ENCODE measurements around the gene CHCHD6. TPM values are rescaled to one million over a fixed set of nuclear protein-coding genes. Genes with fewer than 3 reads are reported as not detected.

Gene CHCHD6
- total RNA-seq, 4 donors from 2014 or later, result 13.4 to 22.0 (median 16.1) TPM

DNA sequence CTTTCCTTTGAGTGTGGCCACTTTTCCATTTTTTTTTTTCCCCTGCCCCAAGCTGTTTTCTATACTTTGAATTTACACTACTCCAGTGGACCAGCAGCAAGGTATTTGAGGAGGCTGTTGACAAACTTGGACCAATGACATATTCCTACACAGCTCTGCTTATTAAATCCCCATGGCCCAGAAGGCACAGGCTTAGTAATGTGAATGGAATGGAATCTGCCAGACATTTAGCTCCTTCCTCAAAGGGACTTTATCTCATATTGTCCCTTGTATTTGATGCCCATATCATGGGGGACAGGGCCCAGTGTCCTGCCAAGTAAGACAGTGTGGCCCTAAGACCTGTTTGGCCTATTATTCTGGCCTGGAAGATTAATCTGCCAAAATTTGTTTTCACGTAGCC, 107.5 kb downstream of the CHCHD6 start:
- H3K4me3 ChIP-seq, result no peak overlapping the region
- H3K9me3 ChIP-seq, result no peaks in the 10 kb centered on the region
- peaks cover 3% of the 10 kb centered on the region for H3K4me1 ChIP-seq
- H3K27me3 ChIP-seq, result no peaks in the 10 kb centered on the region
- 88% methylated on average over 1 of the region's 1 CpG for WGBS
- TF ChIP-seq POLR2A (IDR thresholded peaks at IDR 0.05), result no peak
- TF ChIP-seq EP300 (IDR thresholded peaks at IDR 0.05), result no peak
- no peak for TF ChIP-seq POLR2AphosphoS5 (IDR thresholded peaks at IDR 0.05)
- TF ChIP-seq, protein P1, sequence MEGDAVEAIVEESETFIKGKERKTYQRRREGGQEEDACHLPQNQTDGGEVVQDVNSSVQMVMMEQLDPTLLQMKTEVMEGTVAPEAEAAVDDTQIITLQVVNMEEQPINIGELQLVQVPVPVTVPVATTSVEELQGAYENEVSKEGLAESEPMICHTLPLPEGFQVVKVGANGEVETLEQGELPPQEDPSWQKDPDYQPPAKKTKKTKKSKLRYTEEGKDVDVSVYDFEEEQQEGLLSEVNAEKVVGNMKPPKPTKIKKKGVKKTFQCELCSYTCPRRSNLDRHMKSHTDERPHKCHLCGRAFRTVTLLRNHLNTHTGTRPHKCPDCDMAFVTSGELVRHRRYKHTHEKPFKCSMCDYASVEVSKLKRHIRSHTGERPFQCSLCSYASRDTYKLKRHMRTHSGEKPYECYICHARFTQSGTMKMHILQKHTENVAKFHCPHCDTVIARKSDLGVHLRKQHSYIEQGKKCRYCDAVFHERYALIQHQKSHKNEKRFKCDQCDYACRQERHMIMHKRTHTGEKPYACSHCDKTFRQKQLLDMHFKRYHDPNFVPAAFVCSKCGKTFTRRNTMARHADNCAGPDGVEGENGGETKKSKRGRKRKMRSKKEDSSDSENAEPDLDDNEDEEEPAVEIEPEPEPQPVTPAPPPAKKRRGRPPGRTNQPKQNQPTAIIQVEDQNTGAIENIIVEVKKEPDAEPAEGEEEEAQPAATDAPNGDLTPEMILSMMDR (IDR thresholded peaks at IDR 0.05), result no peak
- DNase-seq (ENCODE audit: low spot score in 2 of 2), result no peak
- H3K27ac ChIP-seq, result no peak overlapping the region
- no peaks in the 10 kb centered on the region for H3K36me3 ChIP-seq

DNA sequence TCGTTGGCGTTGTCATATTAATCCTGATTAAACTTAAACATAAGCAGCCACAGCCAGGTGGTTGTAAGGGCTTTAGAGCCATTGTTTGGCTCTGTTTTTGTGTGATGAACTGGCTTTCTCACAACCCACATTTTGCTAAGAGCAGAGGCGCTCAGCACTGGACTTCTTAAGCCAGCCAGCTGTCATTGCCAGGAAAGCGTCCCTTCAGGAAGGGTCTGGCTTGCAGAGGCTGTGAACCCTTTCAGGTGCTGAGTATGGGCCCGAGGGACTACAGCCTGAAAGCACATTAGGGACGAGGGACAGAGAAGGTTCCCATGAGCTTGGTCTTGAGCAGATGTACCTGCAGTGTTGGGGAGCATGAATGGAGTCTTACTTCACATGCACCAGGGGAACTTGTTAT, 112.3 kb downstream of the CHCHD6 start:
- no peaks in the 10 kb centered on the region for H3K36me3 ChIP-seq
- TF ChIP-seq EP300 (IDR thresholded peaks at IDR 0.05), result no peak
- 97% methylated on average over 6 of the region's 6 CpGs for WGBS
- no peaks in the 10 kb centered on the region for H3K27me3 ChIP-seq
- no peak overlapping the region for H3K4me3 ChIP-seq
- H3K27ac ChIP-seq, result no peak overlapping the region
- H3K4me1 ChIP-seq, result peaks cover 11% of the 10 kb centered on the region
- no peaks in the 10 kb centered on the region for H3K9me3 ChIP-seq
- no peak for DNase-seq (ENCODE audit: low spot score in 2 of 2)

DNA sequence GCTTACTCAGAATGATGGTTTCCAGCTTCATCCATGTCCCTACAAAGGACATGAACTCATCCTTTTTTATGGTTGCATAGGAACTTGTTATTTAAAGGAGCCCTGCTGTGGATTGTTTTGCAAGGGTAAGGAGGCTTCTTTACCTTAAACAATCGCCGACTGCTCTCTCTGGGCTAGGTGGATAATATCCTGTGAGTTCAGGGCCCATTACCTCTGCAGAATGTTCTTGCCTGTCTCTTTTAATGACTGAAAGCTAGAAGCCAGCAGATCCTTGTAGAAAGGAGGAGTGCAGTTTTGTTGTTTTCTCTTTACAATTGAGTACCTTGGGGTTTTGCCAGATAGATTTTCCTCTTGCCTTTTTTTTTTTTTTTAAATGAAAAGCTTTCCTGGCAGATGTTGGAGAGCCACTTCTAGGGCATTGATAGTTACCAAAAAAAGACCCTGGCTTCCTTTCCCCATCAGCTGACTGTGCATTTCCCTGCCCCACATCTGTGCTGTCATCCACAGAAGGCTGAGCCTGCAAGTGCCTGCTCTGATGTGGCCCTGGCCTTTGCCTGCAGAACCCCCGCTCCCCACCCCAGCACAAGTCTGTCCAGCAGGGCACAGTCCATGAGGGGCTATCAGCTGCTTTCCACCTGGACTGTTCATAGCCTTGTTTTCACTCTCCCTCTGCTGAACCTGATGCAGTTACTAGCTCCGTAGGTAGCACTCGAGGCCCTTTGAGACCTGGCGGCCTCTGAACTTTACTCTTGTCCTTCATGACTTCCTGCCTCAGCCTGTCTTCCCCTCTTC, 113.1 kb downstream of the CHCHD6 start:
- H3K4me3 ChIP-seq, result no peak overlapping the region
- H3K27ac ChIP-seq, result no peak overlapping the region
- no peaks in the 10 kb centered on the region for H3K36me3 ChIP-seq
- no peaks in the 10 kb centered on the region for H3K27me3 ChIP-seq
- H3K4me1 ChIP-seq, result peaks cover 11% of the 10 kb centered on the region
- H3K9me3 ChIP-seq, result no peaks in the 10 kb centered on the region
- WGBS, result 71% methylated on average over 6 of the region's 6 CpGs
- DNase-seq (ENCODE audit: low spot score in 2 of 2), result no peak
- no peak for TF ChIP-seq POLR2AphosphoS5 (IDR thresholded peaks at IDR 0.05)
- no peak for TF ChIP-seq EP300 (IDR thresholded peaks at IDR 0.05)
- no peak for TF ChIP-seq POLR2A (IDR thresholded peaks at IDR 0.05)
- TF ChIP-seq, protein P1 (IDR thresholded peaks at IDR 0.05), result no peak

DNA sequence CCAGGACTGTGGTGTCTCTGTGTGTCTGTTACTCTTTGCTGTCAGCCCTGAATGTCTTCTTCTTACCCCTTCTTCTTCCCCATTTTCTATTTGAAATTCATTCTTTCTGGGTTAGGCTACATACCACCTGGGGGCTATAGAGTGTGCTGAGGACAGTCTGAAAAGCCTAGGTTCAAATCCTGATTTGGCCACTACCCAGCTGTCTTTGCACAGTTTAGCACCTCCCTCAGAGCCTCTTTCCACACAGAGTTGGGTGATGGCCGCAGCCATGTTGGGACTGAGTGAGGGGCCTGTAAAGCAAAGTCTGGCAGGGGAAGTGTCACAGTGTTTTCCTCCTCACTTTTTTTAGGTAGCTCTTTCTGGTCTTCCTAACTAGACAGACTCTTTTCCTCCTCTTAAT, 113.7 kb downstream of the CHCHD6 start:
- H3K27ac ChIP-seq, result no peak overlapping the region
- H3K36me3 ChIP-seq, result no peaks in the 10 kb centered on the region
- no peaks in the 10 kb centered on the region for H3K27me3 ChIP-seq
- H3K4me1 ChIP-seq, result peaks cover 11% of the 10 kb centered on the region
- no peak overlapping the region for H3K4me3 ChIP-seq
- DNase-seq (ENCODE audit: low spot score in 2 of 2), result no peak
- no peaks in the 10 kb centered on the region for H3K9me3 ChIP-seq
- TF ChIP-seq, protein P1 (IDR thresholded peaks at IDR 0.05), result no peak
- TF ChIP-seq POLR2A (IDR thresholded peaks at IDR 0.05) (no peak), POLR2AphosphoS5 (IDR thresholded peaks at IDR 0.05) (no peak), EP300 (IDR thresholded peaks at IDR 0.05) (no peak)
- 100% methylated on average over 1 of the region's 1 CpG for WGBS

DNA sequence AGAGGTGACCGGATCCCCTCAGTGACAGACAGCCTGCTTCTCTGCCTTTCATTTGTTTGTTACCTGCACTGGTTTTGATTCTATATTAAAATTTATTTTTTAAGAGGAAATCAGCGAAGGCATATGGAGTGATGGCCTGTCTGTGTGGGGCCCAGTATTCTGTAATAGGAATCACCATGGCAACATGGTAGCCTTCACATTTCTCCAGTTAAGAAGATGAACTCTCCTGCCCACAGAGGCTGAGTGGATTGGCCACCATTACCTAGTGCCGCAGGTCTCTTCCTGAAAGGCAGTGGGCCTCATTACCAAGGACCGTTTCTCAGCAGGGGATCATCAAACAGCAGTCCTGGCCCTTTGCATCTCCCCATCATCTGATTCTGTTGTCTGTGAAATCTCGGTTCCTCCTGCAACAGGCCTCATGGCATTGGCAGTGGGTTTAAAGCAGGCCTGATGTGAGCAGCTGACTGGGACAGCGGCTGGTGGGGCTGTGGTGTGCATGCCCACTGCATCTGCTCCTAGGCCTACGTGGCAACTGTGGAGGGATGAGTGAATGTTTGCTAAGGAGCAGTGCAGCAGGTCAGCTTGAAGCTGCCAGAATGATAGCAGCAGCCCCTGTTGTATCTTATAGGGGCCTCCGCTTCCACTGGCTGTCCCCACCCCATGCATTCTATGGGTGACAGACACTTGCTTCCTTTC, 114.5 kb downstream of the CHCHD6 start:
- TF ChIP-seq EP300 (IDR thresholded peaks at IDR 0.05), result no peak
- TF ChIP-seq, protein P1 (IDR thresholded peaks at IDR 0.05), result no peak
- TF ChIP-seq POLR2AphosphoS5 (IDR thresholded peaks at IDR 0.05), result no peak
- TF ChIP-seq POLR2A (IDR thresholded peaks at IDR 0.05), result no peak
- no peak for DNase-seq (ENCODE audit: low spot score in 2 of 2)
- H3K27ac ChIP-seq, result no peak overlapping the region
- WGBS, result 89% methylated on average over 8 of the region's 8 CpGs
- no peak overlapping the region for H3K4me3 ChIP-seq
- peaks cover 11% of the 10 kb centered on the region for H3K4me1 ChIP-seq
- H3K9me3 ChIP-seq, result no peaks in the 10 kb centered on the region
- no peaks in the 10 kb centered on the region for H3K36me3 ChIP-seq
- H3K27me3 ChIP-seq, result no peaks in the 10 kb centered on the region
